NCI-H526 (cell line): Measurements from ENCODE around the gene HDAC4.

Source experiments
- DNase-seq, 2 experiments: peaks; one replicate each; lab custom pipeline; 2025; lab: John Stamatoyannopoulos, UW

HDAC4 gene

DNA sequence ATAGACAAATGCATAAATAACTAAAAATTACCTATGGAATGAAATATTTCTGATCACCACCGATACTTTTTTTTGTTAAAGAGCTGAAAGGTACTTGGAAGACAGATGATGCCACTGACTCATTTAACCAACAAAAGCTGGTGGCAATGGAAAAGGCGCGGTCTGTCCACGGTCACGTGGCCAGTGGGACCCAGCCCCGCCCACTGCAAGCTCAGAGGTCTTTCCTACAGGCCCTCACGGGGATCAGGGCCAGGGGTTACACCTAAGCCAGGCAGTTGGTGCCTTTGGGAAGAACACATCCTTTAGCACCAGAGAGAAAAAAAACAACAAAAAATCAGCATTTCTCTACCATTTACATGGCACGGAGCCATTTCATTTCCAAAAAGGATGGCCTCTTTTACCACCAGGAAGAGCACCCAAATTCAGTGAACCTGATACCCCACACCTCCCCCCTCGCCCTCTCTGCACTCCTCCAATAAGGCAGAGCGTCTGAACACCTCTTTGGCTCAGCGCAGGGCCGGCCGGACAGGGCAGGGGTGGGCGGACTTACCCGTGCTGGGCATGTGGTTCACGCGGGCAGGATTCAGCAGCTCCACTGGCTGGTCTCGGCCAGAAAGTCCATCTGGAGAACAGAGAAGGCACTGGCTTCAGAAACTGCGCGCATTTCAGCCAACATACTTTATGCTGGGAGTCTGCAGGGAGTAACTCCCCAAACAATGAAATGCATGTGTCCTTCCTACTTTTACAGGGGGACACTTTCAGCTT lies 164.6 kb downstream of the HDAC4 start:
- no peak for DNase-seq

DNA sequence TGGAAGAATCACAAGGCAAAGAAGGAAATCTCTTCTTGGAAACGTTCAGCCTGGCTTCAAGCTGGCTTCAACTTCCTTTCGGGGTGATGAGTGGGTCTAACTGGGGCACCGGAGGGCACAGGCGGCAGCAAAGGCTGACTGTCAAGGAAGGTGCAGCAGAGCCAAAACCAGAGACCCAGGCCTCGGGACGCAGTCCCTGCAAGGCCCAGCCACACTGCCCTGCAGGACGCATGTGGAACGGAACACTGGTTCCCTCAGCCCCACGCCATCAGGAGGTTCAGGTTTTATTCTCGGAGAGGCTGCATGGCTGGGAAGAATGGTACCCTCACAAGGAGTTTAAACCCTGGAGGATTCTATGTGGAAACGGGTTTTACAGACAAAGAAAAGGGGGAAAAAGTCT lies 165.5 kb downstream of the HDAC4 start:
- no peak for DNase-seq

DNA sequence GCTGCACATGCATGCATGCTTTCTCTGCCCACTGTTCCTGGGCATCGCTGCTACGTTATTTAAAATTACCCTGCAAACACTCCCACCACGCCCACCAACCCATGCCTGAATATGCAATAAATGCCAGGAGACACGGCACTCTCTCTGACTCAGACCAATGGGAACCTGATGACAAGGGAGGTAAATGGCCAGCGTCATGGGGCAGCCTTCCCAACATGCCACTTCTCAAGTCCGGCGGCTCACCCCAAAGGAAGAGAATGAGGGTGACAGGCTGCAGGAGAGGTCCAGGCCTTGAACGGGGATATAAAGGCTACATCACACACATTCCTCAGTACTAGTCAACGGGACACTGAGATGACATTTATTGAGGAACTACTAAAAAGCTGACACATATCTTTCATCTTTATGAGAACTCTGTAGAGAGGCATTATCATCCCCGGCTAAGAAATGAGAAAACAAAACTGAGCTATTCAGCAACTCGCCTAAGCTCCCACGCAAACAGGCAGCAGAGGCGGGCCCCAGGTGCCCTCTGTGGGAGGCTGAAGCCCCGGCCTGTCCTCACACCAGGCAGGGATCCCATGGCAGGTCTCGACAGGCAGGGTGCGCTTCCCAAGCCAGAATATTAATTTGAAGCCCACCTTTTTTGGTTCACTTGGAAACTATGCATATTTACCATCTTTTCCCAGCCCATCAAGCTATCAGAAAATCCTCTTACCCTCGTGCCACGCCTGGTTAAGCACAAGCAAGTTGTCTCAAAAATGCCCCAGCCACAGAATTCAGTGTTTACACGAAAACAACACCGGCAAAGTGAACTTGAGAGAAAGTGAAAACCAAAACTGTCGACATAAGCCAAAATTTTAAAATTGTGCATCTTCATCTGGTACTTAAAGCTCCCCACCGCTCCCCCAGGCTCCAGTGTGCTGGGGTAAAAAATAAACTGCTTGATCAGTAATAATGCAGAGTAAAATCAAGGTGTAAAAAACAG lies 166.3 kb downstream of the HDAC4 start:
- DNase-seq: no peak

DNA sequence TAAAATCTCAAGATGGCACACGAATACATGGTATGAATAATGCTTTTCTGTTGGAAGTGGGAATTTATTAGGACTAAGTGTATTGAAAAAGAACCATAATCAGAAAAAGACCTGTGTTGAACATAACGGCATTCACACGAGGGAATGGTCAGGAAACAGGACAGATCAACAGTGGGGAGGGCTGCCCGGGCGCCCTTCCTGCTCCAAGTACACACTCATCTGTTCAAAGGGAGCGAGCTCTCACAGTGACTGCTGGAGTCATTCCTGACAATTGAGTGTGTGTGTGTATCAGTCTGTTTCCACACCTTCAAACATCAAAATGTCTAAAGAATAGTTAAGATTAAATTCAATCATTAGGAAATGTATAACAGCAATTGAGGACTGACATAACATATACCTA lies 167.2 kb downstream of the HDAC4 start:
- no peak for DNase-seq

DNA sequence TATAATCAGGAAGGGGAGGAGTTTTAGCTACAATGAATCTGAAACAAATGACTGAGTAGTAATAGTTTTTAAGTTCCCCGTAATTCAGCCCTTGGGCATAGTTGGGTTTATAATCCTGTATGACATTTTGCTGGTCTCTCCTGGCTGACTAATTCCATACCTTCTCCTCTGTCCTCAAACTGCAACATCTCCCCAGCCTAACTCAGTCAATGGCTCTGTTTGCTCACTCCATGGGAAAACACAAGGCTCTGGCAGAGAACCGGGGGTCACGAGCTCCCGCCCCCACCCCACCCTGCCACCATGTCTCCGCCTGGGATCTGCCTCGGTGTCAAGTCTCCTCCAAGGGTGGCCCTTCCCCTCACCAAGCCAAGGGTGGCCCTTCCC lies 168.6 kb downstream of the HDAC4 start:
- DNase-seq: no peak

DNA sequence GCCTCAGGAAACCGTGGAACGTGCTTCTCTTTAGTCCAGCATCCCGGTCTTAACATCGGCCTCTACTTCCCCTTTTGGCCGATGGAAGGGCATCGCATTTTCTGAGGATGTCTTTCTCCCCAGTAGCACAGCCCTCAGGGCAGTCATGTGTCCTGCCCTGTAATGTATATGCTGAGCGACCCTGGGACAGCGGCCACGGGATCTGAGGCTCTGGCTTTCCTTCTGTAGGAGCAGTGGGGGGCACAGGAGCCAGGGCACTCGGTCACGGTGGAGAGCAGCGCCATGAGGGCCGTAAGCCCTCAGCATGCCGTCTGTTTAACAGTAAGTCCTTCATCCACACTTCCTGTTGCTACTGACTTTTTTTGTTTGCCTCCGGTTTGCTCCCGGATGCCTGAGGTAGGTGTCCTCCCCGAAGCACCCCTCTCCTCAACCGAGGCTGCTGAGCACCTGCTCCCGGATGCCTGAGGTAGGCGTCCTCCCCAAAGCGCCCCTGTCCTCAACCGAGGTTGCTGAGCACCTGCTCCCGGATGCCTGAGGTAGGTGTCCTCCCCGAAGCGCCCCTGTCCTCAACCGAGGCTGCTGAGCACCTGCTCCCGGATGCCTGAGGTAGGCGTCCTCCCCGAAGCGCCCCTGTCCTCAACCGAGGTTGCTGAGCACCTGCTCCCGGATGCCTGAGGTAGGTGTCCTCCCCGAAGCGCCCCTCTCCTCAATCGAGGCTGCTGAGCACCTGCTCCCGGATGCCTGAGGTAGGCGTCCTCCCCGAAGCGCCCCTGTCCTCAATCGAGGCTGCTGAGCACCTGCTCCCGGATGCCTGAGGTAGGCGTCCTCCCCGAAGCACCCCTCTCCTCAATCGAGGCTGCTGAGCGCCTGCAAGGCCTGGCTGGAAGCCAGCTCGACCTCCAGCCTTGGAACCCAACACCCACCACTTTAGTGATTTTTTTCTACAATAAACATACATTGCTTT lies 169.3 kb downstream of the HDAC4 start:
- DNase-seq: no peak

DNA sequence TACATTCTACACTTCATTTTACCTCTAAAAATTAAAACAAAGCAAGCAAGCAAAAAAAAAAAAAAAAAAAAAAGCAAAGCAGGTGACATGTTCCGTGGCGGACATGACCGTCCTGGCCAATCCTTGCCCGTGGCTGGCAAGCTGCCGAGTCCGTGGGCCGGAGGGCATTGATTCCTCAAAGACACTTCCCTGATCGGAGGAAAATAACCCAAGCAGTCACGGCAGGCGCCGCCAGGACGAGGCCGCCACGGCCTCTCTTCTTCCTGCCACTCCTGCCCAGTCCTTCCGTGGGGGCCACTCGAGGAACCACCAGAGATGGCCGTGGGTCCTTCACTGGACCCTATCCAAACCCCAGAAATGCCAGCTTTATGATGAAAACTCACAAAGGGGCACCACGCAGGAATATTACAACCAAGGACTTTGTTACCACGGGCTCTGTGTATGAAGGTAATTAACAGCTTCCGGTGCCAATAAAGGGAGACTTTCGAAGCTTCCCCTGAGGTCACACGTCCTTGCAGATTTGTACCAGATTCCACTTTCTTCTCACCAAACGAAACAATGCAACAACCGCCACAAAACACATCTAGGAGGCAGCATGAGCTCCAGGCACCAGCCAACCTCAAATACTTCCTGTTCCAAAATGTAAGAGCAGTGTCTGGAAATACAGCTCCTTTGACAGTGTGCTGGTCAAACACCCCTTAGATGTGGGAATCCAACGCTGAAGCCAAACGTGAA lies 170.3 kb downstream of the HDAC4 start:
- DNase-seq: no peak

DNA sequence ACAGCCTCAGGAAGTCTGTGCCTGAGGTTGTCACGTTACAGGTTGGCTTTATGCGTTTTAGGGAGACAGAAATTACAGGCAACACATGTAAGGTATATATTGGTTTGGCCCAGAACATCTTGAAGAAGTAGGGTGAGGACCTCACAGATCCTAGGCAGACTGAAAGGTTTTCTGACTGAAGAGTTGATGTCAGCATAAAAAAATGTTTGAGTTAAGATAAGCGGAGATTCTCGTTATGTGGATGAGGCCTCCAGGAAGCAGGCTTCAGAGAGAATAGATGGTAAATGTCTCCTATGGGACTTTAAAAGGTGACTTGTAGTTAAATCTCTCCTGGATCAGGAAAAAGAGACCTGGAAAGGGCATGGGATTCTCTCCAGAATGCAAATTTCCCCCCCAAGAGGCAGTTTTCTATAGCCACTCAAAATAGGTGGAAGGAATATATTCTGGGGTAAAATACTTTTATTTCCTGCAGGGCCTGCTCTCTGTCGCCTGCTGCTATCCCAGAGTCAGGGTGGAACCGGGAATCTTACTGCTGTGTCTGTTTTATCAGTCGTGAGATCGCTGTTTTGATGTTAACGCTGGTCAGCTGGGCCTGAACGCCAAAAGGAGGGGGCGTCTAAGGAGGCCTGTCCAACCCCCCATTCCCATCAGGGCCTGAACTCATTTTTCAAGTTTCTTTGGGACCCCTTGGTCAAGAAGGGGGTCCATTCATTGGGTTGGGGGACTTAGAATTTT lies 171.1 kb downstream of the HDAC4 start:
- DNase-seq: no peak

DNA sequence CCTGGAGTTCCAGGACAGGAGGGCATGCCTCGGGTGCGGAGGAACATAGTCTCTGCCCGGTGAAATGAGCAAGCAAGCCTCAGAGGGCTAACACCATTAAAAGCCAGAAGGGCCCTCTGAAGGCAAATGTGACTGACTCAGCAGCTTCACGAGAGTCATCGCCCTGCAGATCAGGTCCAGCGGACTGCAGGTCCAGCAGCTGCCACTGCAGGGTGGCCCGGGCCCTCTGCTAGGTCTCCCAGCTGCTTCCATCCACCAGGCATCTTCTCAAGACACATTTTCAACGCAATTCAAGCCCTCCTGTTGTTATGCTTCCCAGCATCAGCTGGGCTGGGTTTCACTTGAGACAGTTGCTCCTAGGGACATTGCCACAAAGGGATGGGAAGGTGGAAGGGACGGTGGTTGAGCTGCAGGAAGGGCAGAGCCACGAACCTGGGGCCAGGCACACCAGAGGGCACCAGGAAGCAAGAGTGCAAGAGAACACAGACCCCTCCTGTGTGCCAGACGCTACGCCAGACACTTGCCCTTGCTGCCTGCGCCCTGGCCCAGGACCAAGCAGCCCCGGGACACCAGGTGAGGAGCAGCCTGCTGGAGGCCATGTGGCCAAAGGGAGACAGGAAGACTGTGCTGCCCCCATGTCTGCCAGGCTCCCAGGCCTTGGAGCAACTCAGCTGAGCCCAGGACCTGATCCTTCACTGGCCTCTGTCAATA lies 173.0 kb downstream of the HDAC4 start:
- no peak for DNase-seq

DNA sequence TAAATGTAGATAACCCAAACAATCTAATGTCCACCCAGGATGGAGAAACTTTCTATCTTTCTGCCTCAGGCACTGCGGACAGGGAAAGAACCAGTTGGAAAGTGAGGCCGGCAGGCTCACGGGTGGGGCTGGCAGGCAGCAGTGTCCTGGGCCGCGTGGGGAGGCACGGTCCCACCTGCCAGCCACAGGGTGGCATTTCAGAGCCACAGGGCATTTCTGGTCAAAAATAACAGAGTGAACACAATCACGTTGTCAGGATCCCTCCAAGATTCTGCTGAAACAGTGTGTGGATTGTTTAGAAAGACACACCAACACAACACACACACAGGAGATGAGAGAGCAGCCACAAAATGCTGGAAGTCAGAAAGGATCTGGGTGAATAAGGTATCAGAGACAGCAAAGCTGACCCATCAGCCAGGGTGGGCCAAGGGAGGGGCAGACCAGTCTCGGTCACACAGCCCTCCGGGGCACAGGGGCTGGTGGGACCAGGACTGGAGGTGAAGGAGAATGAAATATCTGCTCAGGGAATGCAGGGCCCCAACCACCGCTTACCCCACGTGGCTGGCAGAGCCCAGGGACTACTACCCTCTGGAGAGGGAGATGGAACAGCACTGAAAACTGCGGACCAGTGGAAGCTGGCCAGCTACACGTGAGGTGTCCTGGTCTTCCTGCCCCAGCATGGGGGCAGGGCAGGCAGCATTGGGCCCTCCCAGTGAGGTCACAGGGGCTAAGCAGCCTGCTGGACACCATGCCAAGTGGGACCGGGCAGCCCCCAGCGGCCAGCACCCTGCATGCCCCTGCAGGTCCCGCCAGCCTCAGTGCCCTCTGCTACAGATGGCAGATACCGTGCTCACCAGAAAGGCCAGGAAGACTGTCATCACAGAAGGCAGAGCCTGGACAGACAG lies 173.9 kb downstream of the HDAC4 start:
- DNase-seq: no peak

DNA sequence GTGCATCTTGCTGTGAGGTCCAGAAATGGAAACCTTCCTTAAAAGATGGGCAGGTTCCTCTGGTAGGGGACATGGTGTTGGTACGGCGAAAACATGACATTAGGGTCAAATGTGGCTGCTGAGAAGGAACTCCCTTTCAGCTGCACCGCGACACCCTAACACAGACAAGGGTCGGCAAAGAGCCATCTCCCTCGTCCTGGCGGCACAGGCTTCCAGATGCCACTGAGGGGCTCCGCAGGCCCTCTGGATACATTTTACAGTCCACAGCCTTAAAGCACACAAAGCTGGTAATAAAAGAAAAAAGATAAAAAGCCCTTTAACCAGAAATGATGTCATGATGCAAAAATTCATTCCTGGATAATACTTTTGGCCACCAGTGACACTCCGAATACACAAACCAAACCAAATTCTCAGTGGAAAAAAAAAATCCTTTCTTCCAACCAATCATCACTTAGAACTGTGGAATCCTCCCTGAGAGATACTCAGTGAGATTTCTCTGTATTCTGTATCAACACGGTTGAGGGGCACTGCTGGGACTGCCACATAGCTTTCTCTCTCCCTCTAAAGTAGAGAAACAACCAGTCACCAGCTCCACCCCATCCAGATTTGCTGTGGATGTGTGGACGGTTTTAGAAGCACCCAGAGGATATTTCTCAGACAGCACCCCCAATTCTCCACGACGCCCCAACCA lies 174.8 kb downstream of the HDAC4 start:
- DNase-seq: no peak

DNA sequence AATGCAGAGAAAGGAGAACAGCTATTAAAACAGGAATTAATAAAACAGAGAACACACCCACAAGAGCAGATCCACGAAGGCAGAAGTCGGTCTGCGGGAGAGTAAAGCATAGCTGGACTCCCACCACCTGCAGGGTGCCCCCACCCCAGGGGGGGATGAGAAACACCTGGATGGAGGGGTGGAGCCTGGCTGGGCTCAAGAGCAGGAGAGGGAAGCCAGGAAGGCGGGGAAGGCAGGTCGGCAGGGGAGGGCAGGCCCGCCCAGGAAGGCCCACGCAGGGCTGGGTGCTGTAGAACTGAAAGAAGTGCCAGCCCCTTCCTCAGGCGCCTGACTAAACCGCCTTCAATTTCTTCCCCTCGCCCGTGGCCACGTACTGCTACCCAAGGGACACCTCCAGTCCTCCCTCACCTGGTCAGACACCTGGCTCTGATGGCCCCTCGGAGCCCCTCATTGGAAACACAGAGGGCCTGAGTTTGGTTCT lies 175.4 kb downstream of the HDAC4 start:
- DNase-seq: no peak

DNA sequence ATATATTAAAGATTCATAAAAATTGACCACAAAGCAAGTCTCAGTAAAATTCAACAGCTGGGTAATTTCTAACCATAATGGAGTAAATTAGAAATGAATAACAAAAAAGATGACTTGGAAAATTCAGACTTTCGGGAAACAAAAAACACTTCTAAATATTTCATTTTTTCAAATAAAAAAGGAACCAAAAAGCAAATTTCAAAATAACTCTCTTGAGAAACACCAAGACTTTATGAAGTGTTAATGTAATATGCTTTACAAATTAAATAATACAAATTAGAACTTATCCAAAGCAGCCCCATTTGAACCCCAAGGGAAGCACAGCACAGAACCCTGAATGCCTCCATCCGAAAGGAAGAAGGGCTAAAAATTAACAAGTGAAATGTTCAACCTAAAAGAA lies 175.9 kb downstream of the HDAC4 start:
- no peak for DNase-seq

DNA sequence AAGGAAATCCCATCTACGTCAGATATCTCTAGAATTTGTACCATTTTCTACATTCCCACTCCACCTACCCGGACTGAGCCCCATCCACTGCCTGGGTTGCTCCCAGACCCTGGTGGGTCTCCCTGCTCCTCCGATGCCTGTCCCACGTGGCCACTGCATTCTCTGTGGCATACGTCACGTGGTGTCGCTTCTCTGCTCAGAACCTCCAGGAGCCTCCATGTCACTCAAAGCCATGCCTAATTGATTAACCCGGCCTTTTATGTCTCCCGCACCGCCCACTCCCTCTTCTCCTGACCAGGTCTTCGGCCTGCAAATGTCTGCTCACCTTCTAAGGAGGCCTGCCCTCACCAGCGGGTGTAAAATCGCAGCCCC lies 176.6 kb downstream of the HDAC4 start:
- no peak for DNase-seq

DNA sequence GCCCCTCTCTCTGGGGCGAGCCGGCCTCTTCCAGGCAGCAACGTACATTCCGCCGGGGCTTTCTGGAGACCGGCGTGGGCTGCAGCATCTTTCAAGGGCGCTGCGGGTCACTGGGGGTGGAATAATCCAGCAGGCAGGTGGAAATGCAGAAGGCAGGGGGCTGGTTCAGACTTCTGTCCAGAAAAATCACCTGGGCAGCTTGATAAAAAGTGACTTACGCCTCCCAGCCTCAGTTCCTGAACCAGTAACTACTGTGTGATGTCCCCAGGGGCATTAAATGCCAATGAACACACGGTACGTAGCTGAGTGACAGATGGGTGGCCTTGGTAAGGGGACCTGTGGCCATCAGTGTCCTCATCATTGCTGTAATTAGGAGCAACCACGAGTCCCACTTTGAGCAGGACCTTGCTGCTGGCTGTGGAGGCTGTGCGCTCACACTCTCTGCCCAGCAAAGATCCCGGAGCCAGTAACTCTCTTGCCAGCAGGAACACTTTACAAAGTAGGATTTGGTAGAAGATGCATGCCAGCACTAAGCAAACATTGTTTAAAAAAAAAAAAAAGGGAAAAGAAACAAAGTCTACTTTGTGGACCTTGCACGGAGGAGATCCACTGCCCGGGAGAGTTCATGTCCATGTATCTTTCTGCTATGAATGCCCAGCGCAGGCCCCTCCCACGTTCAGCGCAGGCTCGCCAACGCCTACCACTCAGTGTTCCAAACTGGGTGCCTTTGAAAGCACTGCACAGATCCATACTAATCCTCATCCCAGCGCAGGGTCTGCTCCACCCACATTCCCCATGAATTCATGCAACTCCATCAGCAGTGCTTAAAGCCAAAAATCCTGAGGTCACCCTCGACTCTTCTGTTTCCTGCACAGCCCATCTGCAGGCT lies 177.3 kb downstream of the HDAC4 start:
- no peak for DNase-seq

DNA sequence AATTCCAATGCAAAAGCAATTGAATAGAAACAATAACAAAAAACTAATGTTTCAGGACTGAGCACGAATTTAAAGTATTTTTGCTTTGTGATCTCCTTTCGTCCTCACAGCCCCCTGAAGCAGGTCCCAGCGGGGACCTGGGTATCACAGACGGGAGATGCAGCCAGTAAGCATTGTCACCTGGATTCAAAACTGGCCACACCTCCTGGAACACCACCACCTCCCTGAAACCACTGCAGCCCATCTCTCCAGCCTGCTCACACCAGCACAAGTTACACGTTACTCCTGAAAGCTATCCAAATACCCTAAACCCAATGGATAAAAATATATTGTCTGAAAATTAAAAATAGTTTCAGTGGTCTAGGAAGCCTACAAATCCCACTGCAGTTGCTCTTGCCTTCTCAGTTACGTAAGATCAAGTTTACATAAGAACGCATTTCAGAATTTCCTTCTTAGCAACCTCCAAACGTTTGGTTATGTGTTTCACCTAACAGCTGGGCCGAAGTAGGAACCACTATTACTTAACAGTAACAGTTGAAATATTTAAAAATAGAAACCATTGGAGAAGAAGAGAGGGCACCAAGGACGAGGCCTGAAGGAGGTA lies 178.0 kb downstream of the HDAC4 start:
- no peak for DNase-seq

DNA sequence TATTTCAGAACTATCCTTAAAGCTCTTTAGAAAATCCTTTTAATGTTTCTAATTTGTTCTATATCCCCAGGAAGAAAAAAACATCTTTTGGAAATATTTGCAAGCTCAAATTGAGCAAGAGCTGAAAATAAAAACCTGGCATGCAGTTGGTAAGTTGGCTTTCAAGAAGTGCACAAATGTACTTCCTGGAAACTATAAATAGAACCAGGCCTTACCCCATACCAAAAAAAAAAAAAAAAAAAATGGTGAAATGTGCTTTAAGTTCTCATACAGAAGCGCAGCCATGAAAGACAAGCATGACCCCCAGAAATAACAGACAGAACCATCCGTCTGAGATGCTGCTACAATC lies 178.5 kb downstream of the HDAC4 start:
- no peak for DNase-seq
